ENCODE results near the gene ITPKB. TPM values are rescaled to one million over a fixed set of nuclear protein-coding genes. Genes with fewer than 3 reads are reported as not detected.

ITPKB gene
- polyA plus RNA-seq, 1 of the 3 experiments (the other 2 are of a cell fraction), result 2.4 TPM

GRCh38 chr1:226751214-226751613 is 12.1 kb upstream of the ITPKB start:
- H3K4me1 ChIP-seq (ENCODE audit: control insufficient read depth in 1 of 2, insufficient read depth in 2 of 2, low read depth in 1 of 2, low read length in 1 of 2), result no peaks in the 10 kb centered on the region
- no peaks in the 10 kb centered on the region for H3K9me3 ChIP-seq
- H3K27me3 ChIP-seq (ENCODE audit: insufficient read depth), result no peaks in the 10 kb centered on the region; the same call in 1 of the 2 replicates
- no peaks in the 10 kb centered on the region for H3K9me2 ChIP-seq
- H4K20me1 ChIP-seq (ENCODE audit: insufficient read depth), result no peaks in the 10 kb centered on the region
- WGBS (ENCODE audit: low lambda C conversion rate), result 43% methylated on average over 2 of the region's 2 CpGs
- no peak overlapping the region for H3K4me3 ChIP-seq (ENCODE audit: low read depth in 2 of 2, low read length in 1 of 2)
- TF ChIP-seq IRF3 (IDR thresholded peaks at IDR 0.05; ENCODE audit: low read depth, low read length) (no peak), RXRA (IDR thresholded peaks at IDR 0.05; ENCODE audit: borderline replicate concordance, low read depth) (no peak), SMC3 (IDR thresholded peaks at IDR 0.05; ENCODE audit: low read depth, low read length) (no peak), TAF1 (IDR thresholded peaks at IDR 0.05; ENCODE audit: borderline replicate concordance, low read depth, low read length) (no peak), RAD21 (IDR thresholded peaks at IDR 0.05; ENCODE audit: low read length) (no peak), NFIC (IDR thresholded peaks at IDR 0.05; ENCODE audit: borderline replicate concordance) (no peak), GATA2 (CRISPR knock-in tag; IDR thresholded peaks at IDR 0.05) (no peak), RCOR1 (IDR thresholded peaks at IDR 0.05; ENCODE audit: low read length) (no peak)
- TF ChIP-seq, protein P1, sequence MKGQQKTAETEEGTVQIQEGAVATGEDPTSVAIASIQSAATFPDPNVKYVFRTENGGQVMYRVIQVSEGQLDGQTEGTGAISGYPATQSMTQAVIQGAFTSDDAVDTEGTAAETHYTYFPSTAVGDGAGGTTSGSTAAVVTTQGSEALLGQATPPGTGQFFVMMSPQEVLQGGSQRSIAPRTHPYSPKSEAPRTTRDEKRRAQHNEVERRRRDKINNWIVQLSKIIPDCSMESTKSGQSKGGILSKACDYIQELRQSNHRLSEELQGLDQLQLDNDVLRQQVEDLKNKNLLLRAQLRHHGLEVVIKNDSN (IDR thresholded peaks at IDR 0.05; ENCODE audit: borderline replicate concordance, low read depth), result no peak
- H3K79me2 ChIP-seq (ENCODE audit: insufficient read depth), result no peaks in the 10 kb centered on the region
- ChIA-PET CTCF (interaction anchor here (0.8 kb wide), 1 partner anchor 77 kb away, joined by 4 read pairs; no protein-coding TSS in a partner anchor), POLR2A (no interaction called here)
- no peak for DNase-seq
- no peak overlapping the region for H3K4me2 ChIP-seq
- no peak overlapping the region for H2AFZ ChIP-seq (ENCODE audit: low read depth)
- no peak overlapping the region for H3K9ac ChIP-seq
- no peaks in the 10 kb centered on the region for H3K36me3 ChIP-seq (replicated peaks in 1 of 2; ENCODE audit: control insufficient read depth in 1 of 2, insufficient read depth in 2 of 2, low read length in 1 of 2)
- no peak overlapping the region for H3K27ac ChIP-seq (ENCODE audit: low read depth in 2 of 2, low read length in 1 of 2)
- H3F3A ChIP-seq (replicated peaks; ENCODE audit: insufficient read depth), result no peaks in the 10 kb centered on the region

GRCh38 chr1:226749467-226749866 is 10.4 kb upstream of the ITPKB start:
- 79% methylated on average over 11 of the region's 11 CpGs for WGBS (ENCODE audit: low lambda C conversion rate)
- Histone ChIP-seq H3K27ac (ENCODE audit: low read depth in 2 of 2, low read length in 1 of 2) (no peak overlapping the region), H4K20me1 (ENCODE audit: insufficient read depth) (no peaks in the 10 kb centered on the region), H3F3A (replicated peaks; ENCODE audit: insufficient read depth) (no peaks in the 10 kb centered on the region), H3K9ac (no peak overlapping the region), H3K4me1 (ENCODE audit: control insufficient read depth in 1 of 2, insufficient read depth in 2 of 2, low read depth in 1 of 2, low read length in 1 of 2) (no peaks in the 10 kb centered on the region), H3K79me2 (ENCODE audit: insufficient read depth) (no peaks in the 10 kb centered on the region), H3K27me3 (ENCODE audit: insufficient read depth) (no peaks in the 10 kb centered on the region; the same call in 1 of the 2 replicates), H3K9me2 (no peaks in the 10 kb centered on the region), H2AFZ (ENCODE audit: low read depth) (no peak overlapping the region), H3K36me3 (replicated peaks in 1 of 2; ENCODE audit: control insufficient read depth in 1 of 2, insufficient read depth in 2 of 2, low read length in 1 of 2) (no peaks in the 10 kb centered on the region), H3K9me3 (no peaks in the 10 kb centered on the region), H3K4me2 (no peak overlapping the region), H3K4me3 (ENCODE audit: low read depth in 2 of 2, low read length in 1 of 2) (no peak overlapping the region)
- ChIA-PET CTCF (no interaction called here), POLR2A (no interaction called here)
- TF ChIP-seq GATA2 (CRISPR knock-in tag; IDR thresholded peaks at IDR 0.05), result no peak
- no peak for TF ChIP-seq ZBTB33 (IDR thresholded peaks at IDR 0.05; ENCODE audit: borderline replicate concordance, low read depth)
- no peak for TF ChIP-seq CHD2 (IDR thresholded peaks at IDR 0.05; ENCODE audit: low read length, partially characterized antibody)
- no peak for TF ChIP-seq PBX3 (IDR thresholded peaks at IDR 0.05)
- TF ChIP-seq MEF2A (IDR thresholded peaks at IDR 0.05; ENCODE audit: borderline replicate concordance, low read depth), result no peak
- TF ChIP-seq SIN3A (IDR thresholded peaks at IDR 0.05; ENCODE audit: borderline replicate concordance, low read depth, low read length), result no peak
- TF ChIP-seq MXI1 (IDR thresholded peaks at IDR 0.05; ENCODE audit: low read depth, low read length), result no peak
- no peak for TF ChIP-seq FOSL2 (IDR thresholded peaks at IDR 0.05; ENCODE audit: borderline replicate concordance, low read depth)
- no peak for TF ChIP-seq SMC3 (IDR thresholded peaks at IDR 0.05; ENCODE audit: low read depth, low read length)
- TF ChIP-seq TEAD4 (IDR thresholded peaks at IDR 0.05; ENCODE audit: borderline replicate concordance, insufficient read depth), result no peak
- DNase-seq, result no peak
